Suppressor macrophage treated with lipopolysaccharide for 1 hour (primary cell): ENCODE data around the gene CHRM4.
"Not testable (repeated sequence)": the region's sequence is repeated elsewhere in the genome, so short reads cannot be mapped to it uniquely, and the experiment has no call there.

Experiments
- DNase-seq, 3 donors: peaks; one replicate each; pipeline ENCODE4 v3.0.0-alpha.2; 2020 to 2022

Gene CHRM4

GRCh38 chr11:46381819-46382645, 9.5 kb downstream of the CHRM4 start:
- DNase-seq: no peak

GRCh38 chr11:46381048-46381818, 10.3 kb downstream of the CHRM4 start, which contains the start of gene MDK:
Gene MDK (plus strand): TSS chr11:46381669. CDS start chr11:46382058, 389 bp downstream.
- DNase-seq: peak in 1 of 3 donors; percentile 46

DNA sequence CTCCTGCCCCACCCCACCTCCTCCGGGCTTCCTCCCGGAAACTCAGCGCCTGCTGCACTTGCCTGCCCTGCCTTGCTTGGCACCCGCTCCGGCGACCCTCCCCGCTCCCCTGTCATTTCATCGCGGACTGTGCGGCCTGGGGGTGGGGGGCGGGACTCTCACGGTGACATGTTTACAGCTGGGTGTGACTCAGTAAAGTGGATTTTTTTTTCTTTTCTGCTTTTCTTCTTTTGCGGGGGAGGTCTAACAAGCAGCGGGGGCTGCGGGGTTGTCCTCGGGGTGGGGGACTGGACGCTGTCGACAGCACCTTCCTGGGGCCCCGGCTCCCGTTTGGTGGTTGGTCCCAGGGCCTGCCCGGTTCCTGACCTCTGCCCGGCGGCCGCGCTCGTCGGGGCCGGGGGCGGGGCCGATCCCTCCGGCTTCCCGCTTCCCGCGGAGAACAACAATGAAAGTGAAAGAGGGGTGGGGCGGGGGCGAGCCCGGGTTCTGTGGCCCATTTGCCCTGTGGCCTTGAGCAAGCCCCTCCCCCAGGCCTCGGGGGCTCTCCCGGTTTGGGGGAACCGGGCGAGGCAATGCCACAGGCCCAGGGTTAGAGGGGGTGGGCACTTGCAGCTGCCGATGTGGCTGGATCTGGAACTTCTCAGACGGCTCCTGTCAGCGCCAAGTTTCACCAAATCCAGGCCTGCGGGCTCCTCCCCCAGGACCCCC, 11.1 kb downstream of the CHRM4 start:
- DNase-seq: peak; percentile 81 to 93 (median 89)

- not testable (repeated sequence) for DNase-seq
Observed at GRCh38 chr11:46379482-46380293, 11.9 kb downstream of the CHRM4 start.

DNA sequence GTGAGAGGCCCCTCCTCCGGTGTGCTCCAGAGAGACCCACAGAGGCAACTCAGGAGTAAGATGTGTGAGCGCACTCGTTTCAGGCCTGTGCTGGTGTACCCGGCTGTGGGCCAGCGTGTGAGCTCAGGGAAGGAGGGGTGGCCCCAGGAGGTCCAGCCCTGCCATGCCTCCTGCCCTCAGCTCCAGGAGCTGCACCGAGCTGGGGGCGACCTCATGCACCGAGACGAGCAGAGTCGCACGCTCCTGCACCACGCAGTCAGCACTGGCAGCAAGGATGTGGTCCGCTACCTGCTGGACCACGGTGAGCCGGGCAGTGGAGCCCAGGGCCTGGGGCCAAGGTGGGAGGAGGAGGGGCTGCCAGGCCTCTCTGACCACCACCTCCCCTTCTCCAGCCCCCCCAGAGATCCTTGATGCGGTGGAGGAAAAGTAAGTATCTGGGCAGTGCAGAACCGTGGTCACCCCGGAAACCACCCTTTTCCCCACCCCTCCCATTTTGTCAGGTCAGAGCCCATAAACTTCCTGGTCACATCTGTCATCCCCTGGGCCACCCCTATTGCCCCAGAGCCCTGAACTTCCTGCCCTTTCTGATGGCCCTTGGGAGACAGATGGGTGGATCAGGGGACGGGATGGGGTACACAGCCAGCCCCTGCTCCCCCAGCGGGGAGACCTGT, 12.6 kb downstream of the CHRM4 start:
- peak; percentile 31 to 44 (median 42) for DNase-seq

DNA sequence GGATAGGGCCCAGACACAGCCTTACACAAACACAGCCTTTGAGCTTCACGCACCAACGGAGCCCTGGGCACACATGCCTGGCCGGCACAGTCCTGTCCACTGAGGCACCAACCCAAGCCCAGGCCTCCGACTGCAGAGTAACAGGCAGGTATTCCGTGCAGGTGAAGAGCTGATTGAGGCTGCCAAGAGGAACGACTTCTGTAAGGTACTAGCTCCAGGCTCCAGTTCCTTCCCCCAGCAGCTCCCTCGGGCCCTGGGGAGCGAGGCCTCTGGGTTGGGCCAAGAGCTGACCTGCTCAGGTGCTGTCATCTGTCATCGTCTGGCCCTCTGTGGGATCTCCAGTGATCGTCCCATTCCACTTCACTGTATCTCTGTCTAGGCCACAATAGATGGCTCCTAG, 13.3 kb downstream of the CHRM4 start:
- no peak for DNase-seq

GRCh38 chr11:46377831-46378230, 13.7 kb downstream of the CHRM4 start:
- DNase-seq: no peak

GRCh38 chr11:46377290-46377689, 14.3 kb downstream of the CHRM4 start:
- DNase-seq: no peak

GRCh38 chr11:46376258-46377050, 15.1 kb downstream of the CHRM4 start:
- no peak for DNase-seq

DNA sequence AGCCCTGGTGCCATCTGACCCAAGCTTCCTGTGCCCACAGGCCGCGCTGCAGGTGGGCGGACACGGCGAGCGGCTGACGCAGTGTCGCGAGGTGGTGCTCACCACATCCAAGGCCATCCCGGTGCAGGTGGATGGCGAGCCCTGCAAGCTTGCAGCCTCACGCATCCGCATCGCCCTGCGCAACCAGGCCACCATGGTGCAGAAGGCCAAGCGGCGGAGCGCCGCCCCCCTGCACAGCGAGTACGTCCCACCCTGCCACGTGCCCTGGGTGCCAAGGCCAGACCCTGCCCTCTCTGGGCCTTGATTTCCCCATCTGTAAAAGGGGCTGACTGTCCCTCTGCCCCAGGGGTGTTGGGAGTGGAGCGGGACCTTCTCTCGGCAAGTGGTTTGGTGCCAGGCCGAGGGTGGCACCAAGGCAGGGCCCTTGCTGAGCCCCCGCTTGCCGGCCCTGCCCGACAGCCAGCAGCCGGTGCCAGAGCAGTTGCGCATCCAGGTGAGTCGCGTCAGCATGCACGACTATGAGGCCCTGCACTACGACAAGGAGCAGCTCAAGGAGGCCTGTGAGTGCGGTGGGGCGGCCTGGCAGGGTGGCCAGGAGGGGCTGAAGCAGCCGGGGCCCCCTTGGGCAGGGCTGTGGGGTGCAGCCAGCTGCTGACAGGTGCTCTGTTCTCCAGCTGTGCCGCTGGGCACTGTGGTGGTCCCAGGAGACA, 16.0 kb downstream of the CHRM4 start:
- no peak for DNase-seq

GRCh38 chr11:46374815-46375214, 16.8 kb downstream of the CHRM4 start:
- no peak for DNase-seq

DNA sequence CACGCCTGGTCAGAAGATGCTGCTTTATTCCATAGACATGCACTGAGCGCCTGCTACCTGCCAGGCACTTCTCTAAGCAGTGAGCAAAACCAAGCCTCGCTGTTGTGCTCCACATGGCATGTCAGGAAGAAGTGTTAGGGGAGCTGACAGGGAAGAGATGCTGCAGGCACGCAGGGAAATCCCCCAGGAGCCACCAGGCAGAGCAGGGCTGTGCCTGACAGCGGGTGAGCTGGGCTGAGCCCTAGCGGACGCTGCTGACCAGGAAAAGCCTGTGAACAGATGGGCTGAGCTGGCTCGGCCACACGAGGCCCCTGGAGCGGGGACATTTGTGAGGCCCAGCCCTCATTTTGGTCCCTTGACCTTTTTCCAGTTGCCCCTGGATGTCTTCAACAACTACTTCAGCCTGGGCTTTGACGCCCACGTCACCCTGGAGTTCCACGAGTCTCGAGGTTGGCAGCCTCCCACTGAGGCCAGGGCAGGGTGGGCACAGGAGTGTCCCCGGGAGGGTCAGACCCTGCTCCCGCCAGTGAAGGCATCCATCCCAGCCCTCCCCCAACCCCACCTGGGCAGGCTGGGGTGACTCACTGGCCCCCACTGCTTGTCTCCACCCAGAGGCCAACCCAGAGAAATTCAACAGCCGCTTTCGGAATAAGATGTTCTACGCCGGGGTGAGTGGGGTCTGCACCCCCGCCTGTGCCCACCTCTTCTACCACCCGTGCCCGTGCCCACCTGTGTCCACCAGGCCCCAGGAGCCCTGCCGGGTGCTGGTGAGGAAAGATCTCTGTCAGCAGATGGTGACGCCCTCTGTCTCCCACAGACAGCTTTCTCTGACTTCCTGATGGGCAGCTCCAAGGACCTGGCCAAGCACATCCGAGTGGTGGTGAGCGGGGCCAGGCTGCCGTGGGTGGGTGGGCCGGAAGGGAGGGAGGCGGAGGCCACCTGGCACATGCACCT, 17.5 kb downstream of the CHRM4 start:
- no peak for DNase-seq

GRCh38 chr11:46372501-46372900, 19.1 kb downstream of the CHRM4 start:
- DNase-seq: not testable (repeated sequence)

- no peak for DNase-seq
Observed at GRCh38 chr11:46372086-46372485, 19.5 kb downstream of the CHRM4 start.

- DNase-seq: not testable (repeated sequence)
Observed at GRCh38 chr11:46371262-46371661, 20.3 kb downstream of the CHRM4 start.

GRCh38 chr11:46370253-46370652, 21.3 kb downstream of the CHRM4 start:
- DNase-seq: no peak

DNA sequence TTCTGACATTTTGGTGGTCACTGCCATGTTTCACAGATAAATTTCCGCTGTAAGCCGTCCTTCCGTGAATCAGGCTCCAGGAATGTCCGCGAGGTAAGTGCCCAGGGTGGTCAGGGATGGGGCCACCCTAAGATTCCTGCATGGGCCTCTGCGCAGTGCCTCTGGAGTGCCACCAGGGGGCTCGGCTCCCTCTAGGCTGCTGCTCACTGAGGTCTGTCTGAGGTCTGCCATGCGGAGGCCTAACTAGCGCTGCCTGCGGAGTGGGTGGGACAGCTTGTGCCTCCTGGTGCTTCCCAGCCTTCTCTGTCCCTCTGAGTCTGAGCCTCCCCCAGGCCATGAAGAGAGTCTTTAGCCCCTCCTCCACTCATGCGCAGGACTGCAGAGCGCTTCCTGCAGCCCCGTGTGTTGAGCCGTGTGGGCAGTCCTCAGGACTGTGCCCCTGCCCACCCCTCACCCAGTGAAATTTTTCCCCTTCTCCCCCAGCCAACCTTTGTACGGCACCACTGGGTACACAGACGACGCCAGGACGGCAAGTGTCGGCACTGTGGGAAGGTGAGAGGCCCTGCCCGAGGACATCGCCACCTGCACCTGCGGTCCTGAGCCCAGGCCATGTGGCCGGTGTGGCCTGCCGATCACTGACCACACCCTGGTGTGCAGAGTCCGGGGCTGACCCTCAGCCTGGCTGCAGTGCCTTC, 22.0 kb downstream of the CHRM4 start:
- peak; percentile 68 to 82 (median 75) for DNase-seq

GRCh38 chr11:46367916-46368267, 23.7 kb downstream of the CHRM4 start:
- DNase-seq: no peak
